GM12872 (cell line): Measurements from ENCODE around the gene CEP41.

Experiments
- TF ChIP-seq, protein P1 (sequence below): IDR thresholded peaks from 3 replicates; pipeline ENCODE4 v1.5.1; 2011; ENCODE audit warnings: low read depth, mild to moderate bottlenecking, low read length, moderate library complexity; ENCODE audit not compliant: insufficient read depth

Gene CEP41

DNA sequence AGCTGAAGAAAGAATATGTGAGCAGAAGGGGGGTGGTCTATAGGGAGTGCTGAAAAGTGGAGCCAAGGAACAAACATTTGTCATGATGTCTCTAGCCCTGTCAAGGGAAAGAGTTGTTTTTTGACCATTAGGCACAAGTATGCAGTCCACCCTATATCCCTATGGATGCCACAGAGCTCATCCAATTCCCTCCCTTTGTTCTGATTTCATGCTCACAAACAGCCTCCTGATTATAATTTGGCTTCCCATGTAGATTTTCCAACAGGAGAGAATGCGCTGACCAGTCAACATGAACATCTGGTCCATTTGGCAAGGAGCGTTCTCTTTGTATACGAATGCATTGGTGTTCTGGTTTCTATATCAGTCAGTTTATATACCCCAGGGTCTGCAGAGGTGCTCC is 12.1 kb upstream of the CEP41 start:
- TF ChIP-seq, protein P1, sequence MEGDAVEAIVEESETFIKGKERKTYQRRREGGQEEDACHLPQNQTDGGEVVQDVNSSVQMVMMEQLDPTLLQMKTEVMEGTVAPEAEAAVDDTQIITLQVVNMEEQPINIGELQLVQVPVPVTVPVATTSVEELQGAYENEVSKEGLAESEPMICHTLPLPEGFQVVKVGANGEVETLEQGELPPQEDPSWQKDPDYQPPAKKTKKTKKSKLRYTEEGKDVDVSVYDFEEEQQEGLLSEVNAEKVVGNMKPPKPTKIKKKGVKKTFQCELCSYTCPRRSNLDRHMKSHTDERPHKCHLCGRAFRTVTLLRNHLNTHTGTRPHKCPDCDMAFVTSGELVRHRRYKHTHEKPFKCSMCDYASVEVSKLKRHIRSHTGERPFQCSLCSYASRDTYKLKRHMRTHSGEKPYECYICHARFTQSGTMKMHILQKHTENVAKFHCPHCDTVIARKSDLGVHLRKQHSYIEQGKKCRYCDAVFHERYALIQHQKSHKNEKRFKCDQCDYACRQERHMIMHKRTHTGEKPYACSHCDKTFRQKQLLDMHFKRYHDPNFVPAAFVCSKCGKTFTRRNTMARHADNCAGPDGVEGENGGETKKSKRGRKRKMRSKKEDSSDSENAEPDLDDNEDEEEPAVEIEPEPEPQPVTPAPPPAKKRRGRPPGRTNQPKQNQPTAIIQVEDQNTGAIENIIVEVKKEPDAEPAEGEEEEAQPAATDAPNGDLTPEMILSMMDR: no peak

DNA sequence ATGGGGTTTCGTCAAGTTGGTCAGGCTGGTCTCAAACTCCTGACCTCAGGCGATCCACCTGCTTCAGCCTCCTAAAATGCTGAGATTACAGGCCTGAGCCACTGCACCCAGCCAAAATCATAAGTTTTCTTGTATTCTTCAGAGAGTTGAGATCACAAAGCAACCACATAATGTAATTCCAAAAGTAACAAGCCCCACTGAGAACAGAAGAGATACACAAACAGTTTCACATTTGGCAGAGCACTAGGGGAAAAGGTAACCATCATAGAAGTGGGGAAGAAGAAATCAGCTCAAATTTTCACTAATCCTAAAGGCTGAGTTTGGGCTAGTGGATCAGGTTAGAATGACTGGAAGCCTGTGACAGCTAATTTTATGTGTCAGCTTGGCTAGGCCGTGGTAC is 5.4 kb upstream of the CEP41 start:
- TF ChIP-seq, protein P1: no peak

DNA sequence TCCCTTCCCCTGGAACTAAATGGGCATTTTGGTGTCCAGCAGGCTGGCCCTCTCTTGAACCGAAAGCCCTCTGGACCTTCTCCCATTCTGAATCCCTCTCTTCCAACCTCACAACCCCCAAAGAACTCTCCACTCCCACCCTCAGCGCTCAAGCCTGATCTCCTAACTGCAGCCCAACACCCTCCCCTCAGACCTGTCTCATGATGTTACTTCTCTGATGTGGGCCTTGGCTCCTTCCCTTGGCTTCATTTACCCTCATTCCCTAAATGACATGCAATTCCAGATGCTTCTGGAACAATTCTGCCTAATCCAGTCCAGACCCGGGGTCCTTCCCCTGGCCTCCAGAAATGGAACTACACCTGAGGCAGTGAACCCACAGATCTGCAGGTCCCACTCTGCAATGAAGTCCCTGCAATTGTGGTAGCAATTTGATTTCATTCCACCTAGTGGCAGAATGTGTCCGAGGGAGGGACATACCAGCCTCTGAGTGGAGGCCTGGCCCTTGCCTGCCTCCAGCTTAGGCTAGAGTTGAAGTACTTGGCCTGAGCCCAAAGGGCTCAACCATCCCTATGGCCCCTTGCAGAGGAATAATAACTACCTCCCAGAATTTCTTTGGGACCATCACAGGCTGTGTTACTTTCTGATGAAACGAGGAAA is 4.1 kb upstream of the CEP41 start:
- TF ChIP-seq, protein P1: no peak

DNA sequence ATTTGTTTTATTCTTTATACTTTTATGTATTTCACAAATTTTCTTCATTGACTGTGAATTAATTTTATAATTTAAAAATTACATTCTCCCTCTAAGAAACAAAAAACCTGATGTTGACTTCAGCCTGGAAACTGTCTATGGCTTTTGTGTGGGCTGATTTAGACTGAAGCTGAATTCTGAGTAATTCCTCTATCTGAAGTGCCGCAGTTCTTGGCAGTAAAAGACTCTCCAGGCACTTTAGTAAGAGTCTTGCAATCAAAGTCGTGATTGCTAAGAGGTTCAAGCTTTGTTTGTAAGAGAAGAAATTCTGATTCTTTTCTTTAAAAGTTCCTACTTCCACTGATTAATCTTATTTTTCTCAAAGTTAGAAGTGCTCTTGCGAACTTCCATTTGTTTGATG is 3.4 kb upstream of the CEP41 start:
- TF ChIP-seq, protein P1: no peak

DNA sequence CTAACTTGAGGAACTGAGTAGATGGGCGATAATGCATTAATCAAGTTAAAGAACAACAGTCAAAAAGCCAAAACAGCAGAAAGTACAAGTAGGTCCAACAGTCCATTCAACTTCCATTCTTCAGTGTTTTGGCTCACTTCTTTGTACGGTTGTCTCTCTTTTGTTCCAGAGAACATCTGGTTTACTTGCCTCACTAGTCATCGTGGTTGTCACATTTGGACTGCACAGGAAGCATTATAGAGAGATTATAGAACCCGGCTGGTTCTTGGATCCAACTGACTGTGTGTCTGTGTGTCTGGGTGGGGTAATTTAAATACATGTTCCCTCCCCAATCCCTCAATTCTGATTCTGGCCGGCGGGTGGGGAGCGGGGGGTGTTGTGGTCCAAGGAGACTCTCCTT is 1.8 kb upstream of the CEP41 start:
- TF ChIP-seq, protein P1: no peak

DNA sequence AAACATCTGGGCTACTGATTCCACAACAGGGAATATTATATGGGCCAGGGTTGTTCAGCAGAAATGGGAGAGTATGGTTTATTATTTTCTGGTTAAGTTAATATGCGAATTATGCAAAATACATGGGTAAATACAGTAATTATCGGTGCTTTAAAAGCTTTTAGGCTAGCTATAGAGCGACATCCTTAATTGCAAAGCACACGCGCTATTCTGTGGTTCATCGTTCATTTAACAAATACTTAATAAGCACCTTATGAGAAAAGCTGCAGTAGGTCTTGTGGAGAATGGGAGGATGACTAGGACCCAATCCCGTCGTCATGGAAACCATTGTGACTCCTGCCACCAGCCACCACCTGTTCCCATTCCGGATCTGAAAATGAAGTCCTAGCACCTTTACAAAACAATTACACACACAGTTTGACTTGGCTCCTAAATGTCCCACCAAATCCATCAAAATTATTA is 623 bp upstream of the CEP41 start:
- TF ChIP-seq, protein P1: no peak

DNA sequence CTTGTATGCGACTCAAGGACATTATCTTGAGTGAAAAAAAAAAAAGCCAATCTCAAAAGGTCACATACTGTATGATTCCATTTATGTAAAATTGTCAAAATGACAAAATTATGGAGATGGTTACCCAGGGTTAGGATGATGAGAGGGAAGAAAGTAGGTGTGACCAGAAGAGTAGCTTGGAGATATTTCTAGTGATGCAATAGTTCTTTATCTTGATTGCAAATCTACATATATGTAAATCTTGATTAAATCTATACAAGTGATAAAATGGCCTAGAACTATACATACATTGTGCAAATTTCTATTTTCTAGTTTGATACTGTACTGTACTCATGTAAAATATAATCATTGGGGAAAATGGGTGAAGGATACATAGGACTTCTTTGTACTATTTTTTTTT is 4.6 kb downstream of the CEP41 start:
- TF ChIP-seq, protein P1: no peak
